H1 (cell line): ENCODE measurements around the gene TEAD1. TPM values are rescaled to one million over a fixed set of nuclear protein-coding genes. Genes with fewer than 3 reads are reported as not detected.

Source experiments
- CTCF ChIA-PET: fragments of 300-600 bp; sonication (Branson Sonifier 250); formaldehyde crosslinking; loops from one replicate; lab custom pipeline; 2021; ENCODE audit not compliant: partially characterized antibody; lab: Charles Lee
- POLR2A ChIA-PET: fragments of 300-600 bp; sonication (Branson Sonifier 250); formaldehyde crosslinking; loops from one replicate; lab custom pipeline; 2021; ENCODE audit warnings: inconsistent platforms; ENCODE audit not compliant: partially characterized antibody; lab: Charles Lee
- DNase-seq, 2 experiments: peaks; one replicate each; pipeline versions ENCODE4 v3.0.0 to v3.0.0-alpha.2; 2010 to 2022; ENCODE audit warnings: low spot score in 2 of 2, low read depth in 1 of 2, mixed read lengths in 1 of 2
- FAIRE-seq: peaks from 2 replicates; lab custom pipeline; 2011; peaks lifted over from hg19 to GRCh38; lab: Jason Lieb, UNC
- H2AFZ ChIP-seq: 2 replicates; pipeline ENCODE4 v1.8.1; 2012; ENCODE audit warnings: low read length, inconsistent platforms
- H2AK5ac ChIP-seq: 2 replicates; pipeline ENCODE4 v1.6.1; 2013; ENCODE audit warnings: low read depth, low read length
- H2BK120ac ChIP-seq: replicated peaks from 2 replicates; pipeline ENCODE3; 2013; ENCODE audit warnings: low read depth, low read length, inconsistent platforms
- H2BK12ac ChIP-seq: 2 replicates; pipeline ENCODE4 v1.6.1; 2013; ENCODE audit warnings: low read depth, low read length
- H2BK15ac ChIP-seq: 2 replicates; pipeline ENCODE4 v1.6.1; 2013; ENCODE audit warnings: low read length
- H2BK20ac ChIP-seq: 2 replicates; pipeline ENCODE4 v1.6.1; 2013; ENCODE audit warnings: low read length
- H2BK5ac ChIP-seq: 2 replicates; pipeline ENCODE4 v1.6.1; 2013; ENCODE audit warnings: low read depth, low read length
- H3K14ac ChIP-seq: 2 replicates; pipeline ENCODE4 v1.6.1; 2013; ENCODE audit warnings: inconsistent platforms; ENCODE audit not compliant: insufficient read length
- H3K18ac ChIP-seq: 2 replicates; pipeline ENCODE4 v1.6.1; 2013; ENCODE audit warnings: low read length; ENCODE audit errors: extremely low read depth
- H3K23ac ChIP-seq: 2 replicates; pipeline ENCODE4 v1.6.1; 2013; ENCODE audit warnings: inconsistent platforms; ENCODE audit not compliant: insufficient read length
- H3K23me2 ChIP-seq: 2 replicates; pipeline ENCODE4 v1.6.1; 2013; ENCODE audit warnings: low read depth, low read length
- H3K27ac ChIP-seq: 2 replicates; pipeline ENCODE4 v1.6.1; 2011; ENCODE audit warnings: low read depth, low read length, inconsistent platforms
- H3K27me3 ChIP-seq, 4 experiments: replicated peaks in 1 of 4; 1 replicate in 1 of 4; 2 replicates in 3 of 4; pipeline versions ENCODE4 v1.6.1 to v1.8.1; 2011 to 2013; ENCODE audit warnings: low read length in 3 of 4, mild to moderate bottlenecking in 3 of 4, inconsistent platforms in 2 of 4, mixed read lengths in 2 of 4, moderate library complexity in 1 of 4; ENCODE audit not compliant: control insufficient read depth in 3 of 4, insufficient read depth in 3 of 4; ENCODE audit errors: extremely low read depth in 1 of 4
- H3K36me3 ChIP-seq, 4 experiments: 2 replicates each; pipeline versions ENCODE4 v1.6.1 to v1.8.1; 2011 to 2013; ENCODE audit warnings: mild to moderate bottlenecking in 4 of 4, low read length in 3 of 4, moderate library complexity in 2 of 4, control low read depth in 1 of 4, inconsistent platforms in 1 of 4; ENCODE audit not compliant: insufficient read depth in 4 of 4, control insufficient read depth in 2 of 4
- H3K4ac ChIP-seq: replicated peaks from 2 replicates; pipeline ENCODE3; 2013; ENCODE audit warnings: low read length, low read depth, mixed read lengths, inconsistent platforms; ENCODE audit not compliant: insufficient read length
- H3K4me1 ChIP-seq, 4 experiments: replicated peaks in 1 of 4; 1 replicate in 1 of 4; 2 replicates in 3 of 4; pipeline versions ENCODE4 v1.6.1 to v1.8.1; 2011 to 2013; ENCODE audit warnings: low read length in 3 of 4, inconsistent platforms in 2 of 4, mixed read lengths in 1 of 4; ENCODE audit not compliant: insufficient read depth in 4 of 4, control insufficient read depth in 3 of 4
- H3K4me2 ChIP-seq, 2 experiments: 2 replicates each; pipeline versions ENCODE4 v1.6.1 to v1.8.1; 2011 to 2013; ENCODE audit warnings: low read depth in 2 of 2, low read length in 2 of 2, control low read depth in 1 of 2, inconsistent platforms in 1 of 2, mild to moderate bottlenecking in 1 of 2; ENCODE audit not compliant: insufficient read depth in 1 of 2
- H3K4me3 ChIP-seq, 4 experiments: fragments of 200-600, 300-600 bp in 1 of 4; sonication (generic), shearing (Covaris generic), sonication (Bioruptor Twin) in 1 of 4; 2 replicates each; pipeline versions ENCODE4 v1.5.1 to v1.8.1; 2011 to 2016; ENCODE audit warnings: low read length in 4 of 4, low read depth in 3 of 4, control low read depth in 2 of 4, inconsistent platforms in 2 of 4, mild to moderate bottlenecking in 2 of 4, mixed read lengths in 1 of 4, moderate library complexity in 1 of 4; ENCODE audit not compliant: insufficient read depth in 2 of 4; ENCODE audit errors: extremely low read depth in 1 of 4
- H3K56ac ChIP-seq: replicated peaks from 2 replicates; pipeline ENCODE3; 2013; ENCODE audit warnings: low read depth, mild to moderate bottlenecking, mixed read lengths, low read length, inconsistent platforms; ENCODE audit not compliant: insufficient read length
- H3K79me1 ChIP-seq: 2 replicates; pipeline ENCODE4 v1.6.1; 2013; ENCODE audit warnings: low read depth, low read length, control low read depth
- H3K79me2 ChIP-seq, 2 experiments: 2 replicates each; pipeline versions ENCODE4 v1.6.1 to v1.8.1; 2012 to 2013; ENCODE audit warnings: low read length in 2 of 2, mild to moderate bottlenecking in 2 of 2, inconsistent platforms in 1 of 2; ENCODE audit not compliant: insufficient read depth in 2 of 2, control insufficient read depth in 1 of 2
- H3K9ac ChIP-seq, 4 experiments: replicated peaks in 1 of 4; 1 replicate in 1 of 4; 2 replicates in 3 of 4; pipeline versions ENCODE4 v1.6.1 to v1.8.1; 2011 to 2013; ENCODE audit warnings: low read depth in 3 of 4, low read length in 3 of 4, control low read depth in 2 of 4, mild to moderate bottlenecking in 2 of 4, moderate library complexity in 2 of 4, inconsistent platforms in 1 of 4; ENCODE audit errors: extremely low read depth in 1 of 4
- H3K9me3 ChIP-seq, 2 experiments: 2 replicates each; pipeline versions ENCODE4 v1.6.1 to v1.8.1; 2012 to 2013; ENCODE audit warnings: mild to moderate bottlenecking in 2 of 2, moderate library complexity in 2 of 2, control low read depth in 1 of 2, inconsistent platforms in 1 of 2, low read depth in 1 of 2, low read length in 1 of 2, mixed read lengths in 1 of 2; ENCODE audit not compliant: insufficient read depth in 2 of 2
- H4K20me1 ChIP-seq, 2 experiments: replicated peaks in 1 of 2; 2 replicates each; pipeline versions ENCODE3 to v1.8.1; 2011 to 2013; ENCODE audit warnings: inconsistent platforms in 2 of 2, low read length in 2 of 2, mild to moderate bottlenecking in 1 of 2; ENCODE audit not compliant: insufficient read depth in 2 of 2, control insufficient read depth in 1 of 2
- H4K5ac ChIP-seq: 2 replicates; pipeline ENCODE4 v1.6.1; 2013; ENCODE audit warnings: low read length, low read depth, mixed read lengths, inconsistent platforms; ENCODE audit not compliant: insufficient read length
- H4K8ac ChIP-seq: 2 replicates; pipeline ENCODE4 v1.8.0; 2013; ENCODE audit warnings: mild to moderate bottlenecking, moderate library complexity, low read length, inconsistent platforms; ENCODE audit not compliant: insufficient read depth; ENCODE audit errors: extremely low read depth
- H4K91ac ChIP-seq: replicated peaks from 2 replicates; pipeline ENCODE3; 2013; ENCODE audit warnings: low read length, mixed read lengths, inconsistent platforms; ENCODE audit not compliant: insufficient read length
- ATF3 ChIP-seq: IDR thresholded peaks from 2 replicates; pipeline ENCODE4 v1.6.1; 2011; ENCODE audit warnings: low read depth, mild to moderate bottlenecking, low read length; ENCODE audit not compliant: insufficient read depth
- CHD2 ChIP-seq: IDR thresholded peaks from 2 replicates; pipeline ENCODE4 v1.6.1; 2012; ENCODE audit warnings: low read length, improper control_type of control experiment
- CREB1 ChIP-seq: IDR thresholded peaks from 2 replicates; pipeline ENCODE4 v1.6.1; 2012; ENCODE audit warnings: inconsistent platforms
- KDM4A ChIP-seq: IDR thresholded peaks from one replicate; pipeline ENCODE4 v1.7.1; 2012; ENCODE audit warnings: low read depth, mild to moderate bottlenecking, moderate library complexity, low read length, inconsistent platforms; ENCODE audit not compliant: severe bottlenecking
- POLR2AphosphoS5 ChIP-seq: IDR thresholded peaks from 2 replicates; pipeline ENCODE4 v1.6.1; 2011; ENCODE audit warnings: low read depth, low read length
- POU5F1 ChIP-seq: IDR thresholded peaks from 2 replicates; pipeline ENCODE4 v1.6.1; 2011; ENCODE audit warnings: low read depth, mild to moderate bottlenecking, low read length, moderate library complexity
- YY1 ChIP-seq: IDR thresholded peaks from 2 replicates; pipeline ENCODE4 v1.6.1; 2011; ENCODE audit warnings: low read depth, mild to moderate bottlenecking, low read length
- WGBS, 2 experiments: shearing (Covaris generic) in 1 of 2; methylation state at CpG; one replicate each; pipeline versions ENCODE4 v1.1.6 to v1.1.7; 2013 to 2015; ENCODE audit warnings: low lambda C conversion rate in 2 of 2, mixed read lengths in 2 of 2, inconsistent platforms in 1 of 2, low coverage in 1 of 2, missing lambda C conversion rate in 1 of 2; ENCODE audit not compliant: insufficient replicate concordance in 2 of 2, insufficient coverage in 1 of 2, insufficient read length in 1 of 2; ENCODE audit errors: extremely low coverage in 1 of 2, missing lambda C conversion rate in 1 of 2; 5-methylcytosine and 5-hydroxymethylcytosine counted together
- polyA plus RNA-seq, 7 experiments: library from polyadenylated mRNA; depleted of rRNA in 3 of 7; stranded (reverse) in 5 of 7; unstranded in 2 of 7; fragments of >200 nt in 5 of 7; fragments of 200-250 nt in 2 of 7; gene quantifications; 1 replicate in 5 of 7; 2 replicates in 1 of 7; 4 replicates in 1 of 7; pipeline versions ENCODE4 v1.2.1 to v1.2.3, GENCODE V29; 2011 to 2013; ENCODE audit warnings: missing spikeins in 2 of 7, mixed read lengths in 2 of 7
- total RNA-seq: library from RNA; stranded (reverse); fragmentation: NEBNext Ultra II Directional; extraction: Animal tissue kit (Norgen Biotek cat#: 25700); gene quantifications from 2 replicates; pipeline ENCODE4 v1.2.1, GENCODE V29; 2021

TEAD1 gene
- total and polyA plus RNA-seq, 2 of the 8 experiments (the other 6 are each of a cell fraction or from before 2014, with no cell fraction given) = 15.6 to 67.4 TPM

- H4K5ac ChIP-seq = no peak overlapping the region
- H3K27me3 ChIP-seq = no peaks in the 10 kb centered on the region
- FAIRE-seq (no peak), DNase-seq (no peak)
- H2AK5ac ChIP-seq = no peak overlapping the region
- no peaks in the 10 kb centered on the region; a peak in 1 of 8 replicates for H3K36me3 ChIP-seq
- H2BK120ac ChIP-seq = no peak overlapping the region
- no peak overlapping the region for H3K18ac ChIP-seq
- peaks cover 0 to 22% (median 9%) of the 10 kb centered on the region in 4 experiments; a peak in 6 of 7 replicates for H3K4me1 ChIP-seq
- H2AFZ ChIP-seq = no peak overlapping the region
- H3K4me2 ChIP-seq = no peak overlapping the region
- no peak overlapping the region for H2BK15ac ChIP-seq
- no peak overlapping the region for H3K14ac ChIP-seq
- H2BK20ac ChIP-seq = no peak overlapping the region
- H3K23me2 ChIP-seq = no peaks in the 10 kb centered on the region
- no peak overlapping the region for H4K91ac ChIP-seq
- H4K8ac ChIP-seq = no peak overlapping the region
- no peak overlapping the region for H3K4me3 ChIP-seq
- no peak overlapping the region for H3K56ac ChIP-seq
- H3K4ac ChIP-seq = no peak overlapping the region
- H2BK5ac ChIP-seq = no peak overlapping the region
- POLR2A ChIA-PET = no interaction called here
- H3K9ac ChIP-seq = no peak overlapping the region
- WGBS, 2 experiments = 77% methylated on average over 3 of the region's 3 CpGs; no CpG with 5 or more reads in 1 of the 2 experiments
- no peak overlapping the region for H3K23ac ChIP-seq
- CTCF ChIA-PET = interaction anchor here (1.3 kb wide), 1 partner anchor 183 kb away, joined by 4 read pairs; no protein-coding TSS in a partner anchor
- no peak overlapping the region for H2BK12ac ChIP-seq
- peaks cover 11 to 93% of the 10 kb centered on the region in 2 experiments for H3K79me2 ChIP-seq
- H4K20me1 ChIP-seq = peaks cover 15 to 24% of the 10 kb centered on the region in 2 experiments
- H3K79me1 ChIP-seq = peaks cover 23% of the 10 kb centered on the region
- no peaks in the 10 kb centered on the region for H3K9me3 ChIP-seq
- no peak overlapping the region for H3K27ac ChIP-seq
- TF ChIP-seq POU5F1 (no peak), CREB1 (no peak), CHD2 (no peak), POLR2AphosphoS5 (no peak), ATF3 (no peak), KDM4A (no peak), YY1 (no peak)
Observed at GRCh38 chr11:12705874-12706273, 31.7 kb downstream of the TEAD1 start.
